ENCODE data around the gene CHMP4A.

CHMP4A gene, protein sequence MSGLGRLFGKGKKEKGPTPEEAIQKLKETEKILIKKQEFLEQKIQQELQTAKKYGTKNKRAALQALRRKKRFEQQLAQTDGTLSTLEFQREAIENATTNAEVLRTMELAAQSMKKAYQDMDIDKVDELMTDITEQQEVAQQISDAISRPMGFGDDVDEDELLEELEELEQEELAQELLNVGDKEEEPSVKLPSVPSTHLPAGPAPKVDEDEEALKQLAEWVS

GRCh38 chr14:24212924-24213865, at the start of gene CHMP4A:
TSS of gene CHMP4A (minus strand) at chr14:24213488. CDS start at chr14:24213439, 49 bp downstream.
- peak; percentile 92 to 96 (median 96) for DNase-seq (ENCODE audit: low read depth in 3 of 3)

GRCh38 chr14:24261969-24262327, 48.7 kb upstream of the CHMP4A start:
- DNase-seq (ENCODE audit: low read depth in 3 of 3), result no peak

- no peak for DNase-seq (ENCODE audit: low read depth in 3 of 3)
Observed at GRCh38 chr14:24261256-24261968, 48.1 kb upstream of the CHMP4A start.

DNA sequence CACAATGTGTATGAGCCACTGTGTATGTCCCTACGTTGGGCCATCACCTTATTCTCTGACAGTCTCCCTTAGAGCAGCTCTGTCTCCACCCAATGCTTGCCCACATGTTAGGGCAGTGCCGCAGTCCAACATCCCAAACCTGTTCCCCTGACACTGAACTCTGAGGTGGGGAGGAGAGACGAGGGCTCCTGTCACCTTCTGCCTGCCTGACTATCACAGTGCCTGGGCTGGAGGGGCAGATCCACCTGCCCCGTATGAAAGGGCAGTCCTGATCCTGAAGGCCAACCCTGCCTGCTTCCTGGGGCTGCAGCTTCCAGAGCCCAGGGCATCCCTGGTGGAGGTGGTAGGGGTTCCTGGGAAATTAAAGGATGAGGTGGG, 47.5 kb upstream of the CHMP4A start:
- no peak for DNase-seq (ENCODE audit: low read depth in 3 of 3)

- DNase-seq (ENCODE audit: low read depth in 3 of 3), result no peak
Observed at GRCh38 chr14:24260026-24260779, 46.9 kb upstream of the CHMP4A start.

DNA sequence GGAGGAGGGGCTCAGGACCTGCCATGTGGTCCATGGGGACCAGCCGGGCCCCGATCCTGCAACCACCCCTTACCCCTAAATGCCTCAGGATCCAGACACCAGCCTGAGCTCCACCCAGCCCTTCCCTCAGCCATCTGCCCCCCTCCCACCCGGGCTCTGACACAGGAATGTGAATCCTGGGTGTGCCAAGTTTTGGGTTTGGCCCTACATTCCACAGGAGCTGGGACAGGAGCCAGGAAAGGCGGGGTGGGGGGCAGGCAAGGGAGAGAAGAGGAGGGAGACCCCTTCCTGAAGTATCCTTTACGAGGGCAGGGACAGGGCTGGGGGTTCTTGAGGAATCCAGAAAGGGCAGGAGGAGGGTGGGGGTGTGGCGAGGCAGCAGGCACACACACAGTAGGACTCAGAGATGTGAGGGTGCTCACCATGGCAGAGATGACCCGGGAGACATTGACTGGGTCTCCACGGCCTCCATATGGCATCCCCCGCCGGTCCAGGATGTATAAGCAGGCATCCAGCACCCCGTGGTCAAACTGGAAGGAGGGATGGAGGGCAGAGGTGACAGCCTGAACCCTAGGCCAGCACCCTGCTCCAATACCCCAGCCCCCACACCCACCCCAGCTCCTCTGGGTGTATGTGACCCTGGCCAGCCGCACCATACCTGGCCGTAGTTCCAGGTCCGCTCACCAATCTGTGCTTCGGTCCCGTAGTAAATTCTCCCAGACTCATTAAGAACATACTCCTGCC, 46.2 kb upstream of the CHMP4A start:
- DNase-seq (ENCODE audit: low read depth in 3 of 3), result no peak

DNA sequence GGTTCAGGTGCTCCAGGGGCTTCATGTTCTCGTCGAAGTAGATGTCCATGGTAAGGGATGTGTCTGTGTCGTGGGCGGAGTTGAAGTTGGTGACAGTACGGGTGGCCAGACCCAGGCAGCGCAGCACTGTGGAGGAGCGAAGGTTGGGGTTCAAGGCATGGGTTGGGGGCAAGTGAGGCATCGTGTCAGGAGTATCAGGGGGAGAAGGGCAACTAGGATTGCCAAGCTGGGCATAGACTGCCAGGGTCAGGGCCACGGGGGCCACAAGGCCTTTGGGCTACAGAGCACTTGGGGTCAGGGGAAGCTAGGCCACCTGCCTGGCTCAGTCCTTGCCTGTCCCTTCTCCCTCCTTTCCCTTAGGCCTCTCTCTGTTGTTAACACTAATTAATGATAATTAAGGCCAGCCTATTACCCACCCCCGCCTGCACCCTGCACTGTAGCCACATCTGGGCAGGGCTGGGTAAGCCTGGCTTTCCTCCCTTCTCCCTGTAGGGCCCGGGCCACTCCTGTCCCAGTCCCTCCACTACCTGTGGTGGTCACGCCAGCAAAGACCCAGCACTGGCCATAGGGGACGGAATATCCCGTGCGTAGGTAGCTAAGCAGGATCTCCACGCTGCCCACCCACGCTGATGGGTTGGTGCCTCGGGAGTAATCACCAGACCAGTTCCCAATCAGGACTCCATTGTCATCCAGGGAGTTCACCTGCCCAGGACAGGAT, 45.4 kb upstream of the CHMP4A start:
- no peak for DNase-seq (ENCODE audit: low read depth in 3 of 3)

GRCh38 chr14:24258119-24258518, 44.8 kb upstream of the CHMP4A start:
- no peak for DNase-seq (ENCODE audit: low read depth in 3 of 3)

GRCh38 chr14:24256960-24257359, 43.7 kb upstream of the CHMP4A start:
- no peak for DNase-seq (ENCODE audit: low read depth in 3 of 3)

DNA sequence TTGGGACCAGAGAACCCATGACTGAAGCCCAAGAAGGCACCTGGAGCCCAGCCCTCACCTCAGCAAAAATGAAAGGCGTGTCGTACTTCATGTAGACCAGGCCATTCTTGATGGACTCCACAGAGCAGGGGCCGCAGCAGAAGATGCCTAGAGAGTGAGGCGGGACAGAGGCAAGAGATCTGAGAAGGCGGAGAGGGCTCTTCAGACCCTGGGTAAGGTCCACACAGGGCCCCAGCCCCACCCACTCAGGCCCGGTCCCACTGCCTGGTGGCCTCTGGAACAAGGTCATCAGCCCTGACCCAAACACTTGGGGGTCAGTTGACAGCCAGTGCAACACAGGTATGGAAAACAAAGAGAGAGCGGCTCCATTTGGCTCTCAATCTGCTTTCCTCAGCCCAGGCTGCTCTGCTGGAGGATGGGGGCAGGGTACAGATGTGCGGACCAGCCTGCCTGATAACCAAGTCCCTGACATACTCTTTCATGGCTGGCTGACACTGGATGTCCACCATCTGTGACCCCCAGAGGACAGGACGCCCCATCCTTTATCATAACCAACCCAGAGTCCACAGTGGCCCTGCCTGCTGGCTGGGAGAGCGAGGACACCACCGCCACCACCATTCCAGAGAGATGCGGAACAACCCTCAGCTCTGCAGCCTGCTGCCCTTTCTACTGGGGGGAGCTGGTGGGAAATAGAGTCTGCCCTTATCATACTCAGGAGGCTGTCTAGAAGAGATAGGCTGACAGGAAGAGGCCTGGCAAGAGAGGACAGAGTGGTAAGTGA, 42.8 kb upstream of the CHMP4A start:
- DNase-seq (ENCODE audit: low read depth in 3 of 3), result no peak

- DNase-seq (ENCODE audit: low read depth in 3 of 3), result no peak
Observed at GRCh38 chr14:24255438-24255837, 42.1 kb upstream of the CHMP4A start.

DNA sequence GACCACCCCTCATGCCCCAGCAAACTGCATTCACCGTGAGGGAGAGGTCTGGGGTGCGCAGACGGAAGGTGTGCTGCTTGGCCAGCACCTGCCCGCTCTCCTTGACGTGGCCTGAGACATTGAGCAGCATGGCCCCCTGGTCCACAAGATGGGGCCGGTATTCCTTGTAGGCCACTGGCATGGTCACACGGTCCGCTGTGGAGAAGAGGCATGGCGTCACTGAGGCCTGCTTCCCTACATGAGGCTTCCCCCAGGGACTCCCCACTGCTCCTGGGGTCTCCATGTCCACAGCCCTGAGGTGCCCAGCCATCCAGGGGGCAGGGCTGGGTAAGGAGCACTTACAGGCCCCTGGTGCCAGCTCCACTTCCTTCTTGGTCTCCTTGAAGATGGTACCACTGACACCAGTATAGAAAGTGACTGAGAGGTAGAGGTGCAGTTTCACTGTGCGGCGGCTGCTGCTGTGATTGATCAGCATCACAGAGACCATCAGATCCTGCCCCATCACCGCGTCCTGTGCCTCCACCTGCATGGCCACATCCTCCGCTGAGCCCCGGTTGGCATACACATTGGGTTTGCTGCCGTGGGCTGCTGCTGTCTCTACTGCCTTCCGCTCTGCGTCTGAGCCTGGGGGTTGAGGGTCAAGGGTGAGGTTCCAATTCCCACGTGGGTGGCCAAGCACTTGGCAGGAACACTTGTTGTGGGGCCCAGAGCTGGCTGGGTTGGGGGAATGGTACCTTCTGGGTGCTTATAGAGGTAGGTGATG, 41.5 kb upstream of the CHMP4A start:
- no peak for DNase-seq (ENCODE audit: low read depth in 3 of 3)

DNA sequence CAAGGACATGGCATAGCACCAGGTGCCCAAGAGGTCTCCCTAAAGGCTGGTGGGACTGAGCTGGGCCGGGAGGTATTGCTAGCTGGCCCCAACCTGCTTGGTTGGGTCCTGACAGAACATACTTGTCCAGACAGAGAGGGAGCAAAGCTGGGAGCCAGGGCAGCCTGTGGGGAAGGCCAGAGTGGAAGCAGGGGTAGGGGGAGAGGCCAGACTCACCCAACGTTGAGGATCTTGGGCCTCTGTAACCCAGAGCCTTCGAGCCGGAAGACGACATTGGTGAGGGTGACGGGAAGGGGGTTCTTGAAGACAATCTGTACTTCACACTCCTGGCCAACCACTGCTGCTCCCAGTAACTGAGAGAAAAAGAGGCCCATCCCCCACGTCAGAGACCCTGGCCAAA, 40.6 kb upstream of the CHMP4A start:
- no peak for DNase-seq (ENCODE audit: low read depth in 3 of 3)

DNA sequence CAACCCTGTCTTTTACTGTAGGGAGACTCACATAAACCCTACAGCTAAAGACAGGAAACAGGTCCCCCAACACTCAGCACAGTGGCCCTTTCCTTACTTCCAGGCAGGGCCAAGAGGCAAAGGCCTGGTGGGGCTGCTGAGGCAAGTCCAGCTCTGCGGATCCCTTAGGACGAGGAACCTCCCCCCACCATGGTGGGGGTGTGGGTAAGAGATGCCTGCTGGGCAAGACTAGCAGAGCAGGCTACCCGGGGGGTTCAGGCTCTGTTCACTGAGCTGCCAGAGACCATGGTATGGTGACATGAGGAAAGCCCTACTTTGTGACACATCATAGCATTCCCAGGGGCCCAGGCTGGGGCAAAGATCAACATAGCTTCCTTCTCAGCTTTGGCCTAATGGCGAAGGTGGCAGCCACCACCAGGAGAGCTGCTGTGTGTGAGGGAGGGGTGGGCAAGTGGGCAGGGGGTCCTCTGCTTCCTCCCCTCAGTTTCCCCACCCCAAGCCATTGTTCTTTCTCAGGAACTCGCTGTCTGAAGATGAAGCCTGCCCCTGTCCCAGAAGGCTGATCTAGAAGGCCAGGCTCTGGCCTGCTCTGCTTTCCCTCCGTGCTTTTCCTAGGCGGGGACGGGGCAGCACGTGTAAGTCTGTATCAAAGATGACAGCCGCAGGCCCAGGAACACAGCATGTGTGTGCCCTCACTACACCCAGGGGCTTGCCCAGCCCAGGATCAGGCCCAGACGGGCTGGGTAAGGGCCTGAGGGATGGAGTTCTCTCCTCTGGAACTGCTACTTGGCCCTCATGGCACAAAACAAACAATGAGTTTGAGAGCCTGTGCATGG, 39.2 kb upstream of the CHMP4A start:
- DNase-seq (ENCODE audit: low read depth in 3 of 3), result no peak

- no peak for DNase-seq (ENCODE audit: low read depth in 3 of 3)
Observed at GRCh38 chr14:24251880-24252288, 38.6 kb upstream of the CHMP4A start.

- DNase-seq (ENCODE audit: low read depth in 3 of 3), result no peak
Observed at GRCh38 chr14:24250354-24250753, 37.1 kb upstream of the CHMP4A start.

GRCh38 chr14:24249230-24250021, 36.1 kb upstream of the CHMP4A start:
- no peak for DNase-seq (ENCODE audit: low read depth in 3 of 3)

Measured in stimulated activated CD4-positive, alpha-beta T cell treated with anti-CD3 and anti-CD28 coated beads, TNF-alpha, amount 100 ng/mL, for 48 hours (primary cell).